IPS-NIHi7 (cell line): ENCODE data around the gene CNIH3.
A peak's percentile ranks its signal among the peaks of the same experiment; 100 is the strongest.

Experiments
- DNase-seq: peaks from one replicate; pipeline ENCODE4 v3.0.0; 2012; ENCODE audit warnings: mixed read lengths; ENCODE audit errors: extremely low spot score

The CNIH3 gene

GRCh38 chr1:224616756-224617409 is 766 bp downstream of the CNIH3 start:
- DNase-seq = no peak

DNA sequence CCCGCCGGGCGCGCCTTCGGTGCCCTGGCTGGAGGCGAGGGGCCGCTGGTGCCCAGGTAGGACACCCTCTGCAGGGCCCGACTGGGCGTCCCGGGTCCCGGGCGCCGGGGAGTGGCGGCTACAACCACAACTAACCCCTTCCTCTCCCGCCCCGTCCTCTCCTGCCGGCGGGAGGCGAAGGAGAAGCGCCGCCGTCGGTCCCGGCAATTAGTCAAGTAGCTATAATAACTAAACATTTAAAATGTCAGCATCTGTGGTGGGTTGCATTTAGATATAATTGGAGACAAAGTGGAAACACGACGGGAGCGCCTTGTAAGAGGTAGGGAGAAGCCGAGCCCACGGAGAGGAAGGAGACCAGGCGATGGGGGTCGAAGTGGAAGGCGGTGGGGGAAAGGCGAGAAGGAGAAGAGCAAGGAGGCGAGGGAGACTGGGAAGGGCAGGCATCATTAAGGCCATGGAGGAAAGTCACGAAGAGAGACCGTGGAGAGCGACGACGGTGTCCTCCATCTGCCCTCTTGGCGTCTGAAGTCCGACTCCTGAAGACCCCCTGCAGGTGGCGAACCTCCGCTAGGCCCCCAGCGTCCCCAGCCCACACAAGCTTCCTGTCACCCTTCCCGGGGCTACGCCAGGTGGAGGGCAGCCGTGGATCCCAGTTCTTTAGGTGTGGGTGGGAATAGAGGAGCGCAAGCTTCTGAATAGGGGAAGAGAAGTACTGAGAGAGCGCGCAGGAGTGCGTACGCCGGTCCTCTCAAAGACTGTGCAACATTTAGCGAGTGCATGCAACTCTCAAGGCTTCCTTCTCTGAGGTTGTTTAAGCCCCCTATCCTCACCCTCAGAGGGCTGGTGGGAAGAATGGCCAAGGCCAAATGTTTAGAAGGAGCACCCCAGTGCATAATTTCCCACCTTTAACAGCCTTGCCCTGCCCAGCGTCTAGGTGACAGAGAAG is 1.6 kb downstream of the CNIH3 start:
- no peak for DNase-seq

- no peak for DNase-seq
Observed at GRCh38 chr1:224619209-224619608, 3.1 kb downstream of the CNIH3 start.

- no peak for DNase-seq
Observed at GRCh38 chr1:224620105-224620504, 4.0 kb downstream of the CNIH3 start.

DNA sequence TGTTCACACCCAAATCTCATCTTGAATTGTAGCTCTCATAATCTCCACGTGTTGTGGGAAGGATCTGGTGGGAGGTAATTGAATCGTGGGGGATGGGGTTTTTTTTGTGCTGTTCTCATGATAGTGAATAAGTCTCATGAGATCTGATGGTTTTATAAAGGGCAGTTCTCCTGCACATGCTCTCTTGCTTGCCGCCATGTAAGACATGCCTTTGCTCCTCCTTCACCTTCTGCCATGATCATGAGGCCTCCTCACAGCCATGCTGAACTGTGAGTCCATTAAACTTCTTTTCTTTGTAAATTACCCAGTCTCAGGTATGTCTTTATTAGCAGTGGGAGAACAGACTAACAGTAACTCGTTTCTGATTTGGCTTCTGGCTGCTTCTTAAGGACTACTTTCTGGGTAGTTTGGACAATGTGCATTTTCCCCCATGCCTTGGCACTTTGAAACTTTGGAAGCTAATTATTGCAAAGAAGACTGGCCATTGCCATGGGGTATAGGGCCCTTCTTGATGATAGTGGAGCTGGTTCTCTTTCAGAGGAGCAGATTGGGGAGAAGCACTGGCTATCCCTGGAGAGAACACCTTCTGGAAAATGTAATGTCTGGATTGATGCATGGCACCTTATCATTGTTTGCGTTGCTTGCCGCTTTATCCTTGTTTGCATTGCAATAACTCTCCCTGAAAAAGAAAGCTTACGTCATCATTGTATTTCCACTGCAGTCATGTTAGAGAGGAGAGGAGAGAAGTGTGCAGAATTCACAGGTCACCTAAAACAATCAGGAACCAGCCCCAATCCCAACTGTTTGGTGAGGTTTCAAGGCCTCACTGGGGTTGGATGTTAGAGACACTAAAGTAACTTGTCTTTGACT is 5.9 kb downstream of the CNIH3 start:
- no peak for DNase-seq

GRCh38 chr1:224622831-224623230 is 6.7 kb downstream of the CNIH3 start:
- no peak for DNase-seq

- no peak for DNase-seq
Observed at GRCh38 chr1:224623310-224623714, 7.2 kb downstream of the CNIH3 start.

DNA sequence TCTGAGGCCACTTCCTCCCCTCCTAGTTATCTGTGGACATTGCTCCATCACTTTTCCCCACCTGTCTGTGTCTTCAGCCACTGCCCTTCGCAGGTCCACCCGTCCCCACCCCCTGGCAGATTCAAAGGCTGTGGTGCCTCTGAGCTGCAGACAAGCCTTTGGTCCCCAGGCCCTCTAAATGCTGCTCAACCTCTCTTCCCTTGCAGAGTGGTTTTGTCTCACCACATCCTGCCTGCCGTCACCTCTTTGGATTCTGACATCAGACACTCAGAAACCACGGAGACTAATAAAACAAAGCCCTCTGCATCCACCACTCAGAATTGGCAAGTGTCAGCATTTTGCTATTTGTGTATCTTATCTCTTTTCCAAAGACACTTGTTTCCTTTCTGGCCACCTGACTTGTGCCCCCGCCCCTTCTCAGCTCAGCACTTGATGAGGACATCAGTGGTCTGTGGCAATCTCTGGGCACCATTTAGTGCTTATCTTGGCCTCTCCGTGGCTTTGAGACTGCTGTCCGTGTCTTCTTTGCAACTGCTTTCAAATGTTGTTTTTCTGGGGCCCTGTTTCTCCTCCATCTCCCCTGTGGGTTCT is 7.7 kb downstream of the CNIH3 start:
- DNase-seq = no peak

DNA sequence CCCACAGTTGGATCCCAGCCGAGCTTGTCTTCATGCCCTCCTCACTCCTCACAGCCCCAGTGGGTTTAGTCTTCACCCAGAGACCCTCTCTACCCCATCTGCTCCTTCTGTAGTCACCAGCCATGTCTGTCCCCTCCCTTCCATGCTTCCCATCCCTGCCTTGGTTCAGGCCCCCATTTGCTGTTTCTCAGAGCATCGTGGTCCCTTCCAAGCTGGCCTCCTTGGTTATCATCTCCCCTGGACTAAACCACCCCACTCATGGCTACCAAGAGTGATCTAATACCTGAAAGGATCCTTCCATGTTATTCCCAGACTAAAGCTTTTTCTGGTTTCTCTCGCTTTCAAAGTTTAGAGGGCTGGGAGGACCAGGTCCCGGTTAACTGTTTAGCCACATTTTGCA is 8.3 kb downstream of the CNIH3 start:
- DNase-seq = no peak

GRCh38 chr1:224626042-224626441 is 9.9 kb downstream of the CNIH3 start:
- DNase-seq = no peak

GRCh38 chr1:224629965-224630364 is 13.8 kb downstream of the CNIH3 start:
- no peak for DNase-seq

DNA sequence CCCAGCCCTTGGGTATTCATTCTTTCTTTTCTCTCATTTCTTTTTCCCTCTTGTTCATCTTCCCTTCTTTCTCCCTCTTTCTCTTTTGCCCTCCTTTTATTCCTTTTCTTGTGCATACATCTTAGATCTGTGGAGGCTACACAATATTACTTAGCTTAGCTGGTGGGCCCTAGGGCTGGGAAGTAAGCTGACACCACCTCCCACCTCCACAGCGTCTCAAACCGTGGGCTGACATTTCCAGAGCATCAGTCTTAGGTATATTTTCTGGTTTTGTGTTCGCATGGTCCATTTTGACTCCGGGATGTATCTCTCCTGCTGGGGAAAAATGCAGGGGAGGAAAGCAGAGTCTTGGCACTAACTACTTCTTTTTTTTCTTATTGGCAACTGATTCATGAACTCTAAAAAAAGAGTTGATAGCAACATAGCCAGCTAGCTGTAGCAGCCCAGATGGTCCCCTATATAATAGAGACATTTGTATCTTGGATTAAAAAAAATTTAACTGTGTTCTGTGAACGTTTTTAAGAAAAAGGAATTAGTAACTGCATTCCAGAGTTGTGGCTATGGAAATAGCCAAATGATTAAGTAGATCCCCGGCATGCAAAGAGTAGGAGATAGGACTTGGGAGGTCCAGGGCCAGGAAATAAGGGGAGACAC is 15.5 kb downstream of the CNIH3 start:
- no peak for DNase-seq

- DNase-seq = no peak
Observed at GRCh38 chr1:224632381-224632871, 16.3 kb downstream of the CNIH3 start.

- DNase-seq = no peak
Observed at GRCh38 chr1:224632921-224633321, 16.8 kb downstream of the CNIH3 start.

- DNase-seq = no peak
Observed at GRCh38 chr1:224635356-224635755, 19.2 kb downstream of the CNIH3 start.

DNA sequence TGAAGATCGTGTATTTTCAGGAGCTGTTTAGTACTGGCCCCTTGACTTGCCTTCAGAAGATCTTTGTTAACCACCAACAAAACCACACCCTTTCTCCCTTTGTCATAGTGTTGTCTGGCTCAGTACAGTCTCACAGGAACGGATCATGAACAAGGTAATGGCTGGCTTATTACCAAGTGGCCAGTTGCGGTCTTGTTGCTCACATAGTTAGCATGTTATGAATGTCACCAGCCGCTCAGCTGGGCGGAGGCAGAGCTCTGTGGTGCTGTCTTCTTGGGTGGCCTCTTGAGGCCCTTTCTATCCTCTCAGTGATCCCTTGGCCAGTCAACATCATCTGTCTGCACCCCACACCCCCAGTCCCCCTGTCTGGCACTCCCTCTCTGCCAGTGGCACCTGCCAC is 21.4 kb downstream of the CNIH3 start:
- no peak for DNase-seq

- no peak for DNase-seq
Observed at GRCh38 chr1:224637936-224638335, 21.8 kb downstream of the CNIH3 start.

GRCh38 chr1:224639426-224639975 is 23.4 kb downstream of the CNIH3 start:
- DNase-seq = no peak

GRCh38 chr1:224640018-224640417 is 23.9 kb downstream of the CNIH3 start:
- no peak for DNase-seq

- no peak for DNase-seq
Observed at GRCh38 chr1:224640587-224640986, 24.5 kb downstream of the CNIH3 start.

DNA sequence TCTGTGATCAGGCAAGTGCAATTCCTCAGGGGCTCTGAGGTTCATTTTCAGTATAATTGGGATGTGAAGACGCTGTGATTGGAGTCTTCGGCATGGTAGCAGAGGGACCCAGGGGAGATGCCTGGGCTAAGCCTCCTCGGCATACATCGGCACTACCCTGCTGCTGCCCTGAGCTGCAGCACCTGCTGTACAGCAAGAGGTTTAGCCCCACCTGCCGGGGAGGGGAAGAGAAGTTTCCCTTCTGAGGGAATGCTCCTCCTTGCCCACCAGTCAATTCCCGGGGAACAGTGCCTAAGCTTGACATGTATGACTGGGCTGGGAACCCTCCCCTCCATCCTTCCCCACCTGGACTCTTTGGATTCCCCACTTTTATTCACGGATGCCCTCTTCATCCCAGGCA is 24.9 kb downstream of the CNIH3 start:
- DNase-seq = peak; percentile 51
